KOPT-K1 (cell line): ENCODE measurements around the gene HMOX2.

Experiments used
- H3K27ac ChIP-seq: fragments of 200-600 bp; sonication (generic); 2 replicates; pipeline ENCODE4 v1.5.1; 2016; ENCODE audit warnings: antibody characterized with exemption, mild to moderate bottlenecking, low read depth, low read length; ENCODE audit not compliant: poor library complexity, severe bottlenecking
- H3K36me3 ChIP-seq: fragments of 200-600 bp; sonication (generic); 2 replicates; pipeline ENCODE4 v1.5.1; 2017; ENCODE audit warnings: antibody characterized with exemption, mild to moderate bottlenecking, low read length, moderate library complexity; ENCODE audit not compliant: insufficient read depth
- H3K9me3 ChIP-seq: fragments of 200-600 bp; sonication (generic); 2 replicates; pipeline ENCODE4 v1.5.1; 2017; ENCODE audit warnings: antibody characterized with exemption, low read length, mild to moderate bottlenecking; ENCODE audit not compliant: insufficient read depth, poor library complexity, severe bottlenecking

Gene HMOX2

GRCh38 chr16:4506450-4506849 is 30.3 kb downstream of the HMOX2 start:
- H3K9me3 ChIP-seq, result no peaks in the 10 kb centered on the region
- H3K27ac ChIP-seq, result no peak overlapping the region
- peaks cover 53% of the 10 kb centered on the region for H3K36me3 ChIP-seq

- peaks cover 66% of the 10 kb centered on the region for H3K36me3 ChIP-seq
- H3K9me3 ChIP-seq, result no peaks in the 10 kb centered on the region
- no peak overlapping the region for H3K27ac ChIP-seq
These were observed 31.6 kb downstream of the HMOX2 start for GRCh38 chr16:4507588-4508345.

- H3K36me3 ChIP-seq, result peaks cover 76% of the 10 kb centered on the region
- no peaks in the 10 kb centered on the region for H3K9me3 ChIP-seq
- no peak overlapping the region for H3K27ac ChIP-seq
These were observed 32.6 kb downstream of the HMOX2 start for GRCh38 chr16:4508806-4509205.

GRCh38 chr16:4509420-4509819 is 33.2 kb downstream of the HMOX2 start:
- peaks cover 78% of the 10 kb centered on the region for H3K36me3 ChIP-seq
- no peak overlapping the region for H3K27ac ChIP-seq
- no peaks in the 10 kb centered on the region for H3K9me3 ChIP-seq

- peaks cover 78% of the 10 kb centered on the region for H3K36me3 ChIP-seq
- no peaks in the 10 kb centered on the region for H3K9me3 ChIP-seq
- no peak overlapping the region for H3K27ac ChIP-seq
These were observed 33.9 kb downstream of the HMOX2 start for GRCh38 chr16:4510131-4510530.

GRCh38 chr16:4510747-4511426 is 34.7 kb downstream of the HMOX2 start:
- H3K36me3 ChIP-seq, result peaks cover 78% of the 10 kb centered on the region
- no peak overlapping the region for H3K27ac ChIP-seq
- H3K9me3 ChIP-seq, result no peaks in the 10 kb centered on the region

GRCh38 chr16:4511441-4512082 is 35.4 kb downstream of the HMOX2 start:
- Histone ChIP-seq H3K36me3 (peaks cover 72% of the 10 kb centered on the region), H3K27ac (no peak overlapping the region), H3K9me3 (no peaks in the 10 kb centered on the region)

GRCh38 chr16:4512473-4512872 is 36.3 kb downstream of the HMOX2 start:
- Histone ChIP-seq H3K27ac (no peak overlapping the region), H3K9me3 (no peaks in the 10 kb centered on the region), H3K36me3 (peaks cover 63% of the 10 kb centered on the region)

- no peak overlapping the region for H3K27ac ChIP-seq
- H3K36me3 ChIP-seq, result peaks cover 55% of the 10 kb centered on the region
- no peaks in the 10 kb centered on the region for H3K9me3 ChIP-seq
These were observed 37.1 kb downstream of the HMOX2 start for GRCh38 chr16:4513086-4513860.

- Histone ChIP-seq H3K9me3 (no peaks in the 10 kb centered on the region), H3K36me3 (peaks cover 49% of the 10 kb centered on the region), H3K27ac (peak overlapping the region; percentile 53)
These were observed 37.7 kb downstream of the HMOX2 start for GRCh38 chr16:4513881-4514280.

GRCh38 chr16:4514606-4515005 is 38.4 kb downstream of the HMOX2 start:
- Histone ChIP-seq H3K27ac (peak overlapping the region; percentile 53), H3K9me3 (no peaks in the 10 kb centered on the region), H3K36me3 (peaks cover 42% of the 10 kb centered on the region)

GRCh38 chr16:4515611-4516233 is 39.5 kb downstream of the HMOX2 start:
- Histone ChIP-seq H3K27ac (peak overlapping the region; percentile 53), H3K36me3 (peaks cover 32% of the 10 kb centered on the region), H3K9me3 (no peaks in the 10 kb centered on the region)

- H3K27ac ChIP-seq, result no peak overlapping the region
- H3K36me3 ChIP-seq, result peaks cover 9% of the 10 kb centered on the region; the same call in 1 of the 2 replicates
- no peaks in the 10 kb centered on the region for H3K9me3 ChIP-seq
These were observed 41.8 kb downstream of the HMOX2 start for GRCh38 chr16:4517812-4518680.
